Liver (tissue), 9 donors: ENCODE measurements around the gene ALMS1. TPM values are rescaled to one million over a fixed set of nuclear protein-coding genes. Genes with fewer than 3 reads are reported as not detected.
"Not testable (repeated sequence)": the region's sequence is repeated elsewhere in the genome, so short reads cannot be mapped to it uniquely, and the experiment has no call there.

Experiments
- DNase-seq: peaks from one replicate; pipeline ENCODE4 v3.0.0-alpha.2; 2017; ENCODE audit warnings: low spot score
- H3K27ac ChIP-seq, 2 donors: one replicate each; pipeline ENCODE4 v1.7.0; 2013; ENCODE audit warnings: inconsistent platforms in 2 of 2, low read length in 2 of 2, control low read depth in 1 of 2, low read depth in 1 of 2, mild to moderate bottlenecking in 1 of 2
- H3K27me3 ChIP-seq, 4 donors: one replicate each; pipeline versions ENCODE4 v1.6.1 to v1.7.0; 2013; ENCODE audit warnings: low read length in 3 of 4, inconsistent platforms in 1 of 4, mild to moderate bottlenecking in 1 of 4, moderate library complexity in 1 of 4; ENCODE audit not compliant: control insufficient read depth in 4 of 4, insufficient read depth in 4 of 4
- H3K36me3 ChIP-seq, 4 donors: one replicate each; pipeline versions ENCODE4 v1.6.1 to v1.7.0; 2013; ENCODE audit warnings: low read length in 3 of 4, mild to moderate bottlenecking in 3 of 4, low read depth in 1 of 4, moderate library complexity in 1 of 4; ENCODE audit not compliant: control insufficient read depth in 4 of 4, insufficient read depth in 3 of 4
- H3K4me1 ChIP-seq, 4 donors: one replicate each; pipeline versions ENCODE4 v1.6.1 to v1.7.0; 2013; ENCODE audit warnings: low read length in 3 of 4, mild to moderate bottlenecking in 3 of 4, moderate library complexity in 1 of 4; ENCODE audit not compliant: control insufficient read depth in 4 of 4, insufficient read depth in 4 of 4
- H3K4me3 ChIP-seq, 3 donors: one replicate each; pipeline versions ENCODE4 v1.6.1 to v1.7.0; 2013; ENCODE audit warnings: low read length in 3 of 3, control low read depth in 1 of 3, low read depth in 1 of 3, mild to moderate bottlenecking in 1 of 3
- H3K9ac ChIP-seq, 2 donors: one replicate each; pipeline ENCODE4 v1.7.0; 2013; ENCODE audit warnings: low read length in 2 of 2, mild to moderate bottlenecking in 2 of 2, moderate library complexity in 2 of 2, control low read depth in 1 of 2, low read depth in 1 of 2
- H3K9me3 ChIP-seq, 4 donors: one replicate each; pipeline versions ENCODE4 v1.6.1 to v1.7.0; 2013; ENCODE audit warnings: low read length in 3 of 4; ENCODE audit not compliant: control insufficient read depth in 4 of 4
- EGR1 ChIP-seq, 2 donors: IDR thresholded peaks; 2 replicates each; pipeline ENCODE4 v1.6.1; 2016 to 2018; ENCODE audit warnings: antibody characterized with exemption in 2 of 2, low read depth in 2 of 2
- GABPA ChIP-seq, 2 donors: IDR thresholded peaks in 1 of 2; conservative IDR thresholded peaks in 1 of 2; 2 replicates each; pipeline ENCODE4 v1.6.1; 2016; ENCODE audit warnings: antibody characterized with exemption in 2 of 2, mild to moderate bottlenecking in 1 of 2, moderate library complexity in 1 of 2
- HNF4A ChIP-seq, 2 donors: conservative IDR thresholded peaks; 2 replicates each; pipeline ENCODE4 v1.6.1; 2016; ENCODE audit warnings: antibody characterized with exemption in 2 of 2, mild to moderate bottlenecking in 2 of 2
- HNF4G ChIP-seq: IDR thresholded peaks from 2 replicates; pipeline ENCODE4 v1.6.1; 2016; ENCODE audit warnings: antibody characterized with exemption
- JUND ChIP-seq, 2 donors: IDR thresholded peaks; 2 replicates each; pipeline ENCODE4 v1.6.1; 2016; ENCODE audit warnings: antibody characterized with exemption in 2 of 2
- RAD21 ChIP-seq, 2 donors: IDR thresholded peaks; 2 replicates each; pipeline ENCODE4 v1.6.1; 2016; ENCODE audit warnings: antibody characterized with exemption in 2 of 2, mild to moderate bottlenecking in 2 of 2
- RXRA ChIP-seq, 2 donors: IDR thresholded peaks; 2 replicates each; pipeline ENCODE4 v1.6.1; 2017 to 2018; ENCODE audit warnings: antibody characterized with exemption in 2 of 2, mild to moderate bottlenecking in 1 of 2
- TAF1 ChIP-seq: conservative IDR thresholded peaks from 2 replicates; pipeline ENCODE4 v1.6.1; 2016; ENCODE audit warnings: antibody characterized with exemption, mild to moderate bottlenecking
- YY1 ChIP-seq: IDR thresholded peaks from 2 replicates; pipeline ENCODE4 v1.6.1; 2016; ENCODE audit warnings: antibody characterized with exemption, mild to moderate bottlenecking
- WGBS: extraction: QIAGEN DNeasy Blood & Tissue Kit; methylation state at CpG from one replicate; pipeline ENCODE4 v1.1.7; 2013; 5-methylcytosine and 5-hydroxymethylcytosine counted together
- polyA plus RNA-seq, 2 donors: library from polyadenylated mRNA; stranded (reverse) in 1 of 2; unstranded in 1 of 2; fragments of 200-250 nt in 1 of 2; fragments of >200 nt in 1 of 2; fragmentation: Nextera tagmentation in 1 of 2; extraction: Ambion mirVana in 1 of 2; gene quantifications; one replicate each; pipeline versions ENCODE4 v1.2.1 to v1.2.3, GENCODE V29; 2013 to 2015
- total RNA-seq, 2 donors: library from RNA; depleted of rRNA; stranded (reverse); fragments of >200 nt; gene quantifications; one replicate each; pipeline ENCODE4 v1.2.3, GENCODE V29; 2014
- TF ChIP-seq, protein P1 (sequence below): fragments of 150-350 bp; IDR thresholded peaks from 2 replicates; pipeline ENCODE4 v1.5.1; 2017; ENCODE audit warnings: improper control_type of control experiment, low read depth, low read length; ENCODE audit not compliant: missing input control
- TF ChIP-seq, protein P2 (sequence below): IDR thresholded peaks from 2 replicates; pipeline ENCODE4 v1.6.1; 2016; ENCODE audit warnings: antibody characterized with exemption
- donor health status: healthy.
- donor health status: healthy.
- donor health status: healthy.
- donor health status: healthy.
- donor health status: healthy.

ALMS1 gene
- total and polyA plus RNA-seq, 4 donors, result 2.1 to 18.3 (median 7.0) TPM

DNA sequence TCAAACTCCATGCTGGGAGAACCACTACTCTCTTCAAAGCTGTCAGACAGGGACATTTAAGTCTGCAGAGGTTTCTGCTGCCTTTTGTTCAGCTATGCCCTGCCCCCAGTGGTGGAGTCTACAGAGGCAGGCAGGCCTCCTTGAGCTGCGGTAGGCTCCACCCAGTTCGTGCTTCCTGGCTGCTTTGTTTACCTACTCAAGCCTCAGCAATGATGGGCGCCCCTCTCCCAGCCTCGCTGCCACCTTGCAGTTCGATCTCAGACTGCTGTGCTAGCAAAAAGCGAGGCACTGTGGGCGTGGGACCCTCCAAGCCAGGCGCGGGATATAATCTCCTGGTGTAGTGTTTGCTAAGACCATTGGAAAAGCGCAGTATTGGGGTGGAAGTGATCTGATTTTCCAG is 262.1 kb downstream of the ALMS1 start:
- not testable (repeated sequence) for H3K9ac ChIP-seq, DNase-seq, H3K4me3 ChIP-seq, H3K27ac ChIP-seq, H3K27me3 ChIP-seq, H3K9me3 ChIP-seq, H3K36me3 ChIP-seq
- WGBS, result 95% methylated on average over 10 of the region's 10 CpGs
- H3K4me1 ChIP-seq, result peaks cover 1 to 21% (median 8%) of the 10 kb centered on the region in 4 donors

DNA sequence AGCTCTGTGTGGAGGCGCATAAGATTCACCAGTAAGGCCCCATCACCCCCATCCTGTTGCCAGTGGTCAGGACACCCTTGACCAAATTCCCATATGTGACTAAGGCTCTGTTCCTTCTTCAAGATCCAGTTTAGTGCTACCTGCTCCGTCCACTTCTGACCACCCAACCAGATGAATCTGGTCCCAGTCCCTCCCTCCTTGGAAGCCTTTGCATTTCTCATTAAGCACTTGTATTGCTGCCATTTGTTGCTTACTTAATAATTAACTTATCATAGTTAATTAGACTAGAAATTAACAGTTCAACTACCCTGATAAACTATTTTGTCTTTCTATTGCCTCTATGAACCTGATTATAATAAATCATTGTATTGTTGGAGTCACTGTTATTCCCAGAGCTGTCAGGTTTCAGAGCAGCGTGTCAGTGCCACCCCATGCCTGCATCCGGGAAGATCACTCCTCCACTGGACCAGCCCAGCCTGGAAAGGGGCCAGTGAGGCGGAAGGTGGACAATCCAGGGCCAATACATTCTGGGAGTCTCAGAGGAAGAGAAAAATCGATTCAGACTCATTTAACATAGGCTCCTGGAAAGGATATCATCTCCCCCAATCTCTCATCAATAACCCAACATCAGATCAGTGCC is 266.1 kb downstream of the ALMS1 start:
- TF ChIP-seq RXRA (IDR thresholded peaks at IDR 0.05) (no peak), RAD21 (IDR thresholded peaks at IDR 0.05) (peak; percentile 72 to 74)
- TF ChIP-seq, protein P1, sequence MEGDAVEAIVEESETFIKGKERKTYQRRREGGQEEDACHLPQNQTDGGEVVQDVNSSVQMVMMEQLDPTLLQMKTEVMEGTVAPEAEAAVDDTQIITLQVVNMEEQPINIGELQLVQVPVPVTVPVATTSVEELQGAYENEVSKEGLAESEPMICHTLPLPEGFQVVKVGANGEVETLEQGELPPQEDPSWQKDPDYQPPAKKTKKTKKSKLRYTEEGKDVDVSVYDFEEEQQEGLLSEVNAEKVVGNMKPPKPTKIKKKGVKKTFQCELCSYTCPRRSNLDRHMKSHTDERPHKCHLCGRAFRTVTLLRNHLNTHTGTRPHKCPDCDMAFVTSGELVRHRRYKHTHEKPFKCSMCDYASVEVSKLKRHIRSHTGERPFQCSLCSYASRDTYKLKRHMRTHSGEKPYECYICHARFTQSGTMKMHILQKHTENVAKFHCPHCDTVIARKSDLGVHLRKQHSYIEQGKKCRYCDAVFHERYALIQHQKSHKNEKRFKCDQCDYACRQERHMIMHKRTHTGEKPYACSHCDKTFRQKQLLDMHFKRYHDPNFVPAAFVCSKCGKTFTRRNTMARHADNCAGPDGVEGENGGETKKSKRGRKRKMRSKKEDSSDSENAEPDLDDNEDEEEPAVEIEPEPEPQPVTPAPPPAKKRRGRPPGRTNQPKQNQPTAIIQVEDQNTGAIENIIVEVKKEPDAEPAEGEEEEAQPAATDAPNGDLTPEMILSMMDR, result peak; percentile 17

DNA sequence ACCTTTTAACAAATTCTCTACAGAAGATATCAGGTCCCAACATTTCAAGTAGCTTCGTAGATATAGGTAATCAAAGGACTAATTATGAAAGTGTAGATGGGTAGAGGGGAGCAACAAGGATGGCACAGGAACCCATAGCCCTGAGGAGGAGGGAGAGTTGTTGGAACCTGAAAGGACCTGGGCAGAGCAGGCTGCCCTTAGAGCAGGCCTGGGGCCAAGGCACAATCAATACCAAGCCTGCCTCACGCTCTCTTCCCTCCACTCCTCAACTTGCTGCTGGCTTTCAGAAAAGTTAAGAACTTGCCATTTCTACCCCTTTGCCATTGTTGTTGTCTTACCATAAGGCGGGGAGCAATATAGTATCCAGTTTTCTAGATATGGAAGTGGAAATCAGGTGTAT is 266.7 kb downstream of the ALMS1 start:
- TF ChIP-seq, protein P1, result no peak
- TF ChIP-seq YY1 (no peak), HNF4G (no peak), JUND (IDR thresholded peaks at IDR 0.05) (no peak), RXRA (IDR thresholded peaks at IDR 0.05) (no peak), GABPA (IDR thresholded peaks at IDR 0.05 in 1 of 2, conservative IDR thresholded peaks at IDR 0.05 in 1 of 2) (no peak), TAF1 (no peak), RAD21 (IDR thresholded peaks at IDR 0.05) (no peak), HNF4A (conservative IDR thresholded peaks at IDR 0.05) (no peak), EGR1 (IDR thresholded peaks at IDR 0.05; ENCODE audit: low read depth in 2 of 2) (no peak)
- TF ChIP-seq, protein P2, sequence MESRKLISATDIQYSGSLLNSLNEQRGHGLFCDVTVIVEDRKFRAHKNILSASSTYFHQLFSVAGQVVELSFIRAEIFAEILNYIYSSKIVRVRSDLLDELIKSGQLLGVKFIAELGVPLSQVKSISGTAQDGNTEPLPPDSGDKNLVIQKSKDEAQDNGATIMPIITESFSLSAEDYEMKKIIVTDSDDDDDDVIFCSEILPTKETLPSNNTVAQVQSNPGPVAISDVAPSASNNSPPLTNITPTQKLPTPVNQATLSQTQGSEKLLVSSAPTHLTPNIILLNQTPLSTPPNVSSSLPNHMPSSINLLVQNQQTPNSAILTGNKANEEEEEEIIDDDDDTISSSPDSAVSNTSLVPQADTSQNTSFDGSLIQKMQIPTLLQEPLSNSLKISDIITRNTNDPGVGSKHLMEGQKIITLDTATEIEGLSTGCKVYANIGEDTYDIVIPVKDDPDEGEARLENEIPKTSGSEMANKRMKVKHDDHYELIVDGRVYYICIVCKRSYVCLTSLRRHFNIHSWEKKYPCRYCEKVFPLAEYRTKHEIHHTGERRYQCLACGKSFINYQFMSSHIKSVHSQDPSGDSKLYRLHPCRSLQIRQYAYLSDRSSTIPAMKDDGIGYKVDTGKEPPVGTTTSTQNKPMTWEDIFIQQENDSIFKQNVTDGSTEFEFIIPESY, result no peak

More for the DNA sequence above, 266.1 kb downstream of the ALMS1 start:
- Histone ChIP-seq H3K27ac (no peak overlapping the region), H3K4me1 (peaks cover 1 to 11% (median 7%) of the 10 kb centered on the region in 4 donors), H3K9me3 (no peaks in the 10 kb centered on the region), H3K36me3 (no peaks in the 10 kb centered on the region), H3K27me3 (no peaks in the 10 kb centered on the region), H3K9ac (no peak overlapping the region), H3K4me3 (no peak overlapping the region)
- no peak for DNase-seq
- 61% methylated on average over 6 of the region's 6 CpGs for WGBS

More for the DNA sequence above, 266.7 kb downstream of the ALMS1 start:
- Histone ChIP-seq H3K9me3 (no peaks in the 10 kb centered on the region), H3K4me1 (peaks cover under 1 to 11% (median 7%) of the 10 kb centered on the region in 4 donors), H3K36me3 (no peaks in the 10 kb centered on the region), H3K27ac (no peak overlapping the region), H3K4me3 (no peak overlapping the region), H3K9ac (no peak overlapping the region), H3K27me3 (no peaks in the 10 kb centered on the region)
- WGBS, result 77% methylated on average over 3 of the region's 3 CpGs
- DNase-seq, result no peak
